ENCODE results near the gene EPHB4. TPM values are rescaled to one million over a fixed set of nuclear protein-coding genes. Genes with fewer than 3 reads are reported as not detected.
"Not testable (repeated sequence)": the region's sequence is repeated elsewhere in the genome, so short reads cannot be mapped to it uniquely, and the experiment has no call there.

The EPHB4 gene
- polyA plus RNA-seq (2013, experiment 1 of 2; ENCODE audit: insufficient read length) = 54.1 TPM
- 59.6 TPM for polyA plus RNA-seq (2013, experiment 2 of 2; ENCODE audit: insufficient read length)

DNA sequence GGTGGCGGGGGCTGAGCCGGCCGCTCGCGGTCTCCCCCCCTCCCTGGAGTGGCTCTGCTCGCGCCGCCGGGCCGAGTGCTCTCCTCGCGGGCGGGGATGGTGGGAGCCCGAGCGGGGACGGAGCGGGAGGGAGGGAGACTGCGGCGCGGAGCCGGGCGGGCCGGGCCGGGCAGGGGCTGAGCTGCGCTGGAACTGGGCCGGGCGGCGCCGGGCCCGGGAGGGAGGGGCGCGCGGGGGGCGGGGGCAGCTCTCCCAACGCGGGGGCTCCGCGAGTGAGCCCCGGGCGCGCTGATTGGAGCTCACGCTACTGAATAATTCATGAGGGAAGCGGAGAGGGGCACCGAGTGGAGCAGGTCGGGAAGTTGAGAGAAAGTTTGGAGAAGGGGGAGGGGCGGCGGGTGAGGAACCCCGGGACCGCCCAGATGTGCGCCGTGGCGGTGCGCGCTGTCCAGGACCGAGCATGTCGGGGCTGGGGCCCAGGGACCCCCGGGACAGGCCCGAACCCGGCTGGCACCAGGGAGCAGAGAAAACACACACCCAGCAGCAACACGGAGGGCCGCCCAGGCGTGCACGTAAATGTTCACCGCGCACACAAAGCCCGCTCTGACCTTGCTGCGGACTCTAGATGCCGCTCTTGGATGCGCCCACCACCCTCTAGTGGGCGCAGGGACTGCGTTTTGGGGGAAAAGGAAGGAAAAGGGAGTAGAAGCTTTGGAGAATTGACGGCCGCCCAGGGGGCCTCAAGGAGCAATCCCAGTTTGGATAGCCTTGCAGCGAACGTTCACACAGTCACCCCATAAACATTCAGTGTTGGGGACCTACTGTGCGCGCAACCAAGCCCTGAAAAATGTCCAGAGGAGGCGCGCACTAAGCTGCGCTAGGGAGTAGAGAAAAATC lies at the start of gene EPHB4:
EPHB4 (minus strand) TSS at position 194 of the 897 bp plus-strand sequence. CDS start 493 bp downstream, outside the sequence.
- peak; percentile 93 for DNase-seq

DNA sequence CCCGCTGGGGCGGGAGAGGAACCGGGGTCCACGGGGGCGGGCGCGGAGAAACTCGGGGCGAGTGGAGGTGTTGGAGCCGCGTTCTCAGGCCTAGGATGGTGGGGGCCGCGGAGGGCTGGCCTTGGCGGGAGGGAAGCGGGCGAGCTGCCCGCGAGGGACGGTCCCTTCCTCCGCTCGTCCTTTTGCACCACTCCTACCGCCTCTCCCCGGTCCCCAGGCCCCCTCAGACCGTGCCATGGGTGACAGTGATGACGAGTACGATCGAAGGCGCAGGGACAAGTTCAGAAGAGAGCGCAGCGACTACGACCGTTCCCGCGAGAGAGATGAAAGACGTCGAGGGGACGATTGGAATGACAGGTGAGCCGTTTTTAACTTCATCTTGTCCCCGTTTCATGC lies 48.0 kb upstream of the EPHB4 start:
- DNase-seq = no peak

DNA sequence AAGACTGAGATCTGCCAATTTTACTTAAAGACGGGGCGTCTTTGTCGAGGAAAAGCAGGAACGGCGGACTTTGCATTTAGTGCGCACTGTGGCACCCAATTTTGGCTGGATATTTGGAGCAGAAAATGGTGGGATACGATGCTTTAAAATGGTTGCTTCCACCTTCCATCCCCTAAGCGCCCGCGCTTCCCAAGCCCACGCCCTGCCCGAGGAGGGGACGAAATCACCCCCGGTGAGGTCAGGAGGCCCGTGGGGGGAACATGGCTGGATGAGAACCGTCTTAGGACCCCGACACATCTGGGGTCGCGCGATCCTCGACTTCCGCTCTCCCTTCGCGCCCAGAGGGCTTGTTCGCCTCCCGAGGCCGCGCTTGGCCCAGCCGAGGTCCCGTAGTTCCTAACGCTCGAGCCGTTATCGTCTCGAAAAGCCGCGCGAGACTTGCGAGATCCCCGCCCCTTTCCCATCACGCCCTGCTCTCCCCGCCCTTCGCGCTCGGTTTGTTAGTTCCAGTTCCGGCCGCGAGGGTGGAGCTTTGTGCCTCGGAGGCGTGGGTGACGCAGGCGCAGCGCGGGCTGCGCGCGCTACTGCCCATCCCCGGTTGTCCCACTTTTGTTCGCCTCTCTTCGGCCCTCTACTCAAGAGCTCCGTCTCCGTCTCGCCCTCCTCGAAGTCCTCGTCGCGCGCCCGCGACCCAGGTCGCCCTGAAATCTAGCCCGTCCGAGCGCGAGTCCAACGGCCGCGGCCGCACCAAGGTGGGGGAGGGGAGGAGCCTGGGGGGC lies 47.4 kb upstream of the EPHB4 start, which contains the start of gene SRRT:
SRRT (plus strand) TSS at position 527 of the 779 bp plus-strand sequence. CDS start 488 bp downstream, outside the sequence.
- peak; percentile 98 for DNase-seq

DNA sequence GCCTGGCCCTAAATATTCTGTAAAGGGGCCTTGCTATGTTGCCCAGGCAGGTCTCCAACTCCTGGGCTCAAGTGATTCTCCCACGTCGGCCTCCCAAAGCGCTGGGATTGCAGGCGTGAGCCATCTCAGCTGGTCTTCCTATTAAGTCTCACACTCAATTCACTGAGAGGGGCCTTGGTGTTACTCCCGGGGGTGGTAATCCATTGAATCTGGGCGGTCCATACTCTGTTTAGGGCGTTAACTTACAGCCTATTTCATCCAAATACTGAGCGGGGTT lies 46.9 kb upstream of the EPHB4 start:
- DNase-seq = no peak

DNA sequence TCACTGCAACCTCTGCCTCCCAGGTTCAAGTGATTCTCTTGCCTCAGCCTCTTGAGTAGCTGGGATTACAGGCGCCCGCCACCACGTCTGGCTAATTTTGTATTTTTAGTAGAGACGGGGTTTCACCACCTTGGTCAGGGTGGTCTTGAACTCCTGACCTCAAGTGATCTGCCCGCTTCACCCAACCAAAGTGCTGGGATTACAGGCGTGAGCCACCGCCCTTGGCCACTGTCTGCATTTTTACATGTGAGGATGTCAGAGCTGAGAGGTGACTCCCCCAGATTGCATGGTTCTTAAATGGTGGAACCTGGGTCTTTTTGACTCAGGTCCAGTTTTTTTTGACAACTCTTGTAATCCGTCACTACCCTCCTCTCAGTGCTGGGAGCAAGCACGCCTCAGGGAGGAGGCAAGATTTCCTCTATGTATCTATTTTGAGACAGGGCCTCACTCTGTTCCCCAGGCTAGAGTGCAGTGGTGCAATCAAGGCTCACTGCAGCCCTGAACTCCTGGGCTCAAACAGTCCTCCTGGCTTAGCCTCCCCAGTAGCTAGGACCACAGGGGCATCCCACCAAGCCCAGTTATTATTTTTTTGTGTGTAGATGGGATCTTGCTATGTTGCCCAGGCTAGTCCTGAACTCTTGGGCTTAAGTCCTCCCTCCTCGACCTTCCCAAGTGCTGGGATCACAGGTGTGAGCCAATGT lies 46.4 kb upstream of the EPHB4 start:
- no peak for DNase-seq

DNA sequence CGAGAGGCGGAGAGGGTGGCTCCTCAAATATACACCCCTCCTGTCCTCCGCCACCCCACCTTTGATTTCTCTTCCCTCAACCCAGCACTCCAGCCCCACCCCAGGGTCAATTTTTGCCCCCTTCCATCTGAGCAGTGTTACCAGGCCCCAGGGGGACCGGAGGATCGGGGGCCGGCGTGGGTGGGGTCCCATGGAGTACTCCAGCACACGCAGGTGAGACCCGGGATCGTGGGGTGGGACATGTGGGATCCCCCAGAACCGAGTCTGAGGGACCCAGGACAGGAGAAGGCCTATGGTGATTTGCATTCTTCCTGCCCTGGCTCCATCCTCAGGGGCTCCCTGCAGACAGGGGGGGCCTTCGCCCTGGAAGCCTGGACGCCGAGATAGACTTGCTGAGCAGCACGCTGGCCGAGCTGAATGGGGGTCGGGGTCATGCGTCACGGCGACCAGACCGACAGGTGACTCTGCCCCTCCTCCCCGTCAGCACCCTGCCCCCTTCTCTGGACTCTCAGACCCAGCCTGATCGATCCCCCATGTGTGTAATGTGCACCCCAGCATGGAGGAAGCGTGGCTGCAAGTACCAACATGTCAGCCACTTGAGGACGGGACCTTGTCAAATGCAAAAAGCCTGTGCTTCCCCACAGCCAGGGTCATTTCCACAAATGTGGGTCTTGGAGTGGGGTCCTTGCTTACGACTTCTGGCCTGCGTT lies 40.6 kb upstream of the EPHB4 start:
- DNase-seq = no peak

DNA sequence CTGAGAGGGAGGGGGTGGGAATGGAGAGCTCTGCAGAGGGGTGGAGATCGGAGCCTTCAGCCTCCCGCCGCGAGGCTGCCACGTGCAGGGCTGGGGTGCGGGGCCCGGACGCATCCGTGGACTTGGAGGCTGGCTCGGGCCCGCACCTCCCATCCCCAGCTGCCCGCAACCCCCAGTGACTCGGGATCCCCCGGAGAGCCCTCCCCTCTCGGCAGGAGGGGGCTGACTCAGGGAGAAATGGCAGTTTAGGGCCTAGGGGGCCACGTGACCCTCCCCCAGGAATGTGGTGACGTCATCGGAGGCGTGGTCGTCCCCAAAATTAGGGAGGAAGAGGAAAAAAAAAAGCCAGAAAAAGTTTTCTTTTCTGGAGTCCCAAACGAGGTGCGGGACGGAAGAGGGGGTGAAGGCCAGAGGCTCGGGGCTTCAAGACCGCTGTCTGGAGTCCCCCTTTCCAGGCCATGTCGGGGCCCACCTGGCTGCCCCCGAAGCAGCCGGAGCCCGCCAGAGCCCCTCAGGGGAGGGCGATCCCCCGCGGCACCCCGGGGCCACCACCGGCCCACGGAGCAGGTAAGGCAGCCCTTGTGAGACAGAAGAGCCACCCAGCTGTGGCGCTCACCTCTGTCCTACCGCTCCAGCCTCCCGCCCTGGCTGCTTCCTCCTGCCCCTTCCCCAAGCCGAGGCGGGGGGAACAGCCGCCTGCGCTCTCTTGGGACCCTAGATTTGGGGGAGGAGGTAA lies 39.9 kb upstream of the EPHB4 start, which contains the start of gene TRIP6:
TRIP6 (plus strand) TSS at position 348 of the 736 bp plus-strand sequence; CDS start at position 459, 111 bp downstream.
- peak; percentile 98 for DNase-seq

DNA sequence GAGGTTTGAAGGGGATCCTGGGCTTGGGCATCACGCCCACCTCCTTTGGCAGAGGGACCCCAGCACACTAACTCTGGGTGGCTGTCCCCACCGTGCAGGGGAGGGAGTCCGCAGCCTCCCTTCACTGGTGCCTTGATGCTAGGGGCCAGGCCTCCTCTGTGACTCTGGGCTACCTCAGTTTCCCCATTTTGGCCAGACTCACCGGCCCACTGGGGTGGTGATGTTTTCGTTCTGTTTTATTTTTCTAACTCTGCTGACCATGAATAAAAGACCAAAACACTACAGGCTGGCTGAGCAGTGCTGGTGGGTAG lies 39.4 kb upstream of the EPHB4 start:
- DNase-seq = no peak

DNA sequence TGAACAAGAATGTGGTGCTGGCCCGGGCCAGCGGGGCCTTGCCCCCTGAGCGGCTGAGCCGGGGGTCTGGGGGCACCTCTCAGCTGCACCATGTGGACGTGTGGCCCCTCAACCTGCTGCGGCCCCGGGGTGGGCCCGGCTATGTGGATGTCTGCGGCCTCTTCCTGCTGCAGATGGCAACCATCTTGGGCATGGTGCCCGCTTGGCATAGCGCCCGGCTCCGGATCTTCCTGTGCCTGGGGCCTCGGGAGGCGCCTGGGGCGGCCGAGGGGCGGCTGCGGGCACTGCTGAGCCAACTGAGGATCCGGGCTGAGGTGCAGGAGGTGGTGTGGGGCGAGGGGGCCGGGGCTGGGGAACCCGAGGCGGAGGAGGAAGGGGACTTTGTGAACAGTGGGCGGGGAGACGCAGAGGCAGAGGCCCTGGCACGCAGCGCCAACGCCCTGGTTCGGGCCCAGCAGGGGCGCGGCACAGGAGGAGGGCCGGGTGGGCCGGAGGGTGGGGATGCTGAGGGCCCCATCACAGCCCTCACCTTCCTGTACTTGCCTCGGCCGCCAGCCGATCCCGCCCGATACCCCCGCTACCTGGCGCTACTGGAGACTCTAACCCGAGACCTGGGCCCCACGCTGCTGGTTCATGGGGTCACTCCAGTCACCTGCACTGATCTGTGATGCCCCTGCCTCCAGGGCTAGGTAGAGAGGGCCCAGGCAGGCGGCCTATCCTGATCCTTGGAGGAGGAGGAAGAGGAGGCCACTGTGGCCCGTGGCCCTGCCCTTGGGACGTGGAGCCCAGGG lies 38.8 kb upstream of the EPHB4 start:
- DNase-seq = no peak

DNA sequence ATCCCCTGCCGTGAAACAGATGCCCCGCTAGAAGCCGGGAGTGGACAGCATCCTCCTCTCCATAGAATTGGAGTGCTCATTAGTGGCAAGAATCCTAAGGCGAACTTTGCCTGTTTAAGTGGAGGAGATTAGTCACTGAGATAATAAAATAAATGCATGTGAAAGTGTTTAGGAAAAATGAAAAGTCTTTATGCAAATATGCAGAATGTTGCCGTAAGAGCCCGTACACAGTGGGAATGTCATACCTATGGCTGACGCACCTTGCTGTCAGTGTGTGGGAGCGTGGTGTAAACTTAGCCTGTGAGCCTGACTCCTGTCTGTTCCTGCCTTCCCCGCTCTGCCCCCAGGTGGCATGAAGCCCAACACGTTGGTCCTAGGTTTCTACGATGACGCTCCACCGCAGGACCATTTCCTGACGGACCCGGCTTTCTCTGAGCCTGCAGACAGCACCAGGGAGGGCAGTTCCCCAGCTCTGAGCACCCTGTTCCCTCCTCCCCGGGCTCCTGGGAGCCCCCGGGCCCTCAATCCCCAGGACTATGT lies 38.1 kb upstream of the EPHB4 start:
- DNase-seq = no peak

DNA sequence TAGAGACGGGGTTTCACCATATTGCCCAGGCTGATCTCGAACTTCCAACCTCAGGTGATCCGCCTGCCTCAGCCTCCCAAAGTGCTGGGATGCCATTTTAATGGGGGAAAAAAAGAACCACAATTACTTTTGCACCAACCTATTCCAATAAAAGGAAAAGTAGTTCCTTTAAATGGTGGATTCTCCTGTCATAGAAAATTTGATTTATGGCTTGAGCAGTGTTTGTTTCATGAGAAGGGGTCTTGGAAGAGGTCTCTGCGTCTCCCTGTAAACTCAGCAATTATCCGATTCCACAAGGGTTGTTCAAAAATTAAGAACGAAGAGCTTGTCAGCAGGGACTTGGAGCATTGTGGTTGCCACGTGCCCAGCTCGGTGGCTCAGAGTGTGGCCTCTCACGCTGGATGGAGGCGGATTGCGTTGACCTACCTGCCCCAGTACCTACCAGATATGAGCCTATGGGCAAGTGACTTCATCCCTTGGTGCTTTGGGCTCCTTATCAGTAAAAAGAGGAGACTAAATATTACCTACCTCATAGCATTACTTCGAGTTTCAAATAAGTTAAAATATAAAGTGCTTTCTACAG lies 37.0 kb upstream of the EPHB4 start:
- no peak for DNase-seq

DNA sequence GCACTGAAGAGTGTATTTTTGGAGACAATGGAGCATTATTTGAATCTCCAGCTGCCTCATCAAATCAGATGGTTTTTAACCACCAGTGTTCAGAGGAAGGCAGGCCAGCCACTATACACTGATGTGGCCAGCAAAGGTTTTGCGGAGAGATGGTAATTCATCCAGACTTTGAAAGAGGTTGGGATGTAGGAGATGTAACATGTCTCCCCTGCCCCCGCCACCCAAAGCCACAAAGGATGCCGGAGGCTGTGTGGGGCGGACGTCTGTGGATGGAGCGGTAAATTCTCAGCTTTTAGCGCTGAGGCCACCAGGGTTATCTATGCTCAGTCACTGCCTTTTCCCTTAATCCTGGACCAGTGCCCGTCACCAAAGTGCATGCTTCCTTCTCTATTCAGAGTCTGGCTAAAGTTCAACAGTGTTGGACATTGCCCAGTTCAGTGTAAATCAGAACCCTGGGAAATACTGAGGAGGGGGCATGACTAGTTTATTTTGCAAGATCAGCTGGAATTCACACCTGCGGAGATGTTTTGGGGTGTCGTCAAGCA lies 36.2 kb upstream of the EPHB4 start:
- DNase-seq = no peak

DNA sequence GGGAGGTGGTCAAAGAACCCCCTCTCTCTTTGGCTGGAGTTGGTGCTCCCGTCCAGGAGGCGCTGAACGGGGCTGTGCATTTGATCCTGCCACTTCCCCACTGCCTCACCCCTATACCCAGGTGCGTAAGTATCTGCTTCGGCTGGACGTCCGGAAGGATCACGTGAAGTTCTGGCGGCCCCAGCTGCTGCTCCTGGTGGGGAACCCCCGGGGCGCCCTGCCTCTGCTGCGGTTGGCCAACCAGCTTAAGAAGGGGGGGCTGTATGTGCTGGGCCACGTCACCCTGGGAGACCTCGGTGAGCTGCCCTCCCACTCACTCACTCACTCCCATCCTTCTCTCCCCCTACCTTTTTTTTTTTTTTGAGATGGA lies 34.3 kb upstream of the EPHB4 start:
- no peak for DNase-seq

DNA sequence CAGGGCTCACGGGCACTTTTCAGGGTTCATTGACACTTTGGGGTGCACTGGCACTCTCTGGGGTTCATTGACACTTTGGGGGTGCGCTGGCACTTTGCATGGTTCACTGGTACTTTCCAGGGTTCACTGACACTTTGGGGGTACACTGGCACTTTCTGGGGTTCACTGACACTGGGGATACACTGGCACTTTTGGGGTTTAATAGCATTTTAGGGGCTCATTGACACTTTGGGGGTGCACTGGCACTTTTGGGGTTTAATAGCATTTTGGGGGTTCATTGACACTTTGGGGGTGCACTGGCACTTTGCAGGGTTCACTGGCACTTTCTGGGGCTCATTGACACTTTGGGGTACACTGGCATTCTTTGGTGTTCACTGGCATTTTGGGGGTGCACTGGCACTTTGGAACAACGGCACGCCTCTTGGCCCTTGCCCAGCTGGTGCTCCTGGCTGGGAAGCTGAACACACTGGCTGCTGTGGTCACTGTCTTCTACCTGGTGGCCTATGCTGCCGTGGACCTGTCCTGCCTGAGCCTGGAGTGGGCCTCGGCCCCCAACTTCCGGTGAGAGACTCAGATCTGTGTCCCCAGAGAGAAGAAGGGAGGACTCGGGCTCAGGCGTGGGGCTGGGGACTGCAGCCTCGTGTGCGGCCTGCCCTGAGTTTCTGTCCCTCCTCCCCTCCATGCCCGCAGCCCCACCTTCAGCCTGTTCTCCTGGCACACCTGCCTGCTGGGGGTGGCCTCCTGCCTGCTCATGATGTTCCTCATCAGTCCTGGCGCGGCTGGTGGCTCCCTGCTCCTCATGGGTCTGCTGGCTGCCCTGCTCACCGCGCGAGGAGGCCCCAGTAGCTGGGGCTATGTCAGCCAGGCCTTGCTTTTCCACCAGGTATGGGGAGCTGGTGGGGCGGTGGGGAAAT lies 33.6 kb upstream of the EPHB4 start:
- no peak for DNase-seq

DNA sequence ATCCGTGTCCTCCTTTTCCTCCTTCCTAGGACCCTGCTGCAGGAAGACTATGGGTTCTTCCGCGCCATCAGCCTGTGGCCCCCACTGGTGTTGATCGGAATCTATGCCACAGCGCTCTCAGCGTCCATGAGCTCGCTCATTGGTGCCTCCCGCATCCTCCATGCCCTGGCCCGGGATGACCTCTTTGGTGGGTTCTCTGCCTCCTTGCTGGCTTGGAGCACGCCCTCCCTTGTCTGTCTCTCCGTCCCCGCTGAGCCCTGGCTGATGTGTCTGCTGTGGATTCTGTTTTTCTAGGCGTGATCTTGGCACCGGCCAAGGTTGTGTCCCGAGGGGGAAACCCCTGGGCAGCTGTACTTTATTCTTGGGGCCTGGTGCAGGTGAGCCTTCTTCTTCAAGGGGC lies 32.5 kb upstream of the EPHB4 start:
- DNase-seq = no peak

DNA sequence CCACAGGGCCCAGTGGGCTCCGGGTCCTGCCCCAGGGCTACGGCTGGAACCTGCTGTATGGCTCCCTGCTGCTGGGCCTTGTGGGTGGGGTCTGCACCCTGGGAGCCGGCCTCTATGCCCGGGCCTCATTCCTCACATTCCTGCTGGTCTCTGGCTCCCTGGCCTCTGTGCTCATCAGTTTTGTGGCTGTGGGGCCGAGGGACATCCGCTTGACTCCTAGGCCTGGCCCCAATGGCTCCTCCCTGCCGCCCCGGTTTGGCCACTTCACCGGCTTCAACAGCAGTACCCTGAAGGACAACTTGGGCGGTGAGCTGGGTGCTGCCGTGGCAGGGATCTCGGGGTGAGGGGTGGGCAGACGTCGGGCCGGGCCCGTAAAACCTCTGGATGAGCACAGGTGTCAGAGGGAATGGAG lies 29.6 kb upstream of the EPHB4 start:
- DNase-seq = no peak

DNA sequence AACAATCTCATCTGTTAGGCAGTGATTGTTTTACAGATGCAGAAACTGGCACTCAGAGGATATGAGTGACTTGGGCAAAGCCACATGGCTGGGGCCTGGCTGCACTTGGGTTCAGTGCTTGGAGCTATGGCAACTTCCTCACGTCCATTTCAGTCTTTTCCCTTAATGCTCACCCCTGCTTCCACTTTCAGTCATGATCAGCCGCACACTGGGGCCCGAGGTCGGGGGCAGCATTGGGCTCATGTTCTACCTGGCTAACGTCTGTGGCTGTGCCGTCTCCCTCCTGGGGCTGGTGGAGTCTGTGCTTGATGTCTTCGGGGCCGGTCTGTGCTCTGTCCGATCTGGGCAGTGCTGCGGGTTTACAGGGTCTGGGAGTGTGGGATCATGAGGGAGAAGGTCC lies 28.2 kb upstream of the EPHB4 start:
- DNase-seq = no peak

DNA sequence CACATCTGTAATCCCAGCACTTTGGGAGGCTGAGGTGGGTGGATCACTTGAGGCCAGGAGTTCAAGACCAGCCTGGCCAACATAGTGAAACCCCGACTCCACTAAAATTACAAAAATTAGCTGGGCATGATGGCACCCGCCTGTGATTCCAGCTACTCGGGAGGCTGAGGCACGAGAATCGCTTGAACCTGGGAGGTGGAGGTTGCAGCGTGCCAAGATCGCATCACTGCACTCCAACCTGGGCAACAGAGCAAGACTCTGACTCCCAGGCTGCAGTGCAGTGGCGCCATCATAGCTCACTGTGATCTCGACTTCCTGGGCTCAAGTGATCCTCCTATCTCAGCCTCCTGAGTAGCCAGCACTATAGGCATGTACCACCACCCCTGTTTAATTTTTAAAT lies 27.6 kb upstream of the EPHB4 start:
- DNase-seq = not testable (repeated sequence)
